Muscle layer of duodenum (tissue), 2 donors: Measurements from ENCODE around the gene MST1.
A peak's percentile ranks its signal among the peaks of the same experiment; 100 is the strongest.

Experiments
- H3K27ac ChIP-seq: one replicate; pipeline ENCODE4 v1.7.0; 2013; ENCODE audit warnings: mild to moderate bottlenecking, low read length
- H3K27me3 ChIP-seq: one replicate; pipeline ENCODE4 v1.7.0; 2013; ENCODE audit warnings: low read depth, mild to moderate bottlenecking, control low read depth, low read length
- H3K36me3 ChIP-seq, 2 donors: one replicate each; pipeline ENCODE4 v1.7.0; 2013; ENCODE audit warnings: low read length in 2 of 2, control low read depth in 1 of 2, mild to moderate bottlenecking in 1 of 2; ENCODE audit not compliant: insufficient read depth in 2 of 2, control insufficient read depth in 1 of 2
- H3K4me1 ChIP-seq, 2 donors: one replicate each; pipeline ENCODE4 v1.7.0; 2013; ENCODE audit warnings: low read length in 2 of 2, mild to moderate bottlenecking in 2 of 2, control low read depth in 1 of 2, moderate library complexity in 1 of 2; ENCODE audit not compliant: insufficient read depth in 2 of 2, control insufficient read depth in 1 of 2
- H3K4me3 ChIP-seq, 2 donors: one replicate each; pipeline ENCODE4 v1.7.0; 2013; ENCODE audit warnings: low read length in 2 of 2, low read depth in 1 of 2, mild to moderate bottlenecking in 1 of 2
- H3K9me3 ChIP-seq, 2 donors: one replicate each; pipeline ENCODE4 v1.7.0; 2013; ENCODE audit warnings: low read length in 2 of 2, control low read depth in 1 of 2, mild to moderate bottlenecking in 1 of 2; ENCODE audit not compliant: control insufficient read depth in 1 of 2
- donor health status: healthy.

MST1 gene

GRCh38 chr3:49689046-49689907, at the start of gene MST1, which contains the start of gene RNF123:
Gene MST1 (minus strand): TSS chr3:49689474. CDS start chr3:49688691, 783 bp downstream.
Gene RNF123 (plus strand): TSS chr3:49689557. CDS start chr3:49691166, 1,609 bp downstream.
- Histone ChIP-seq H3K4me1 (peaks cover 0 to 30% of the 10 kb centered on the region in 2 donors), H3K9me3 (no peaks in the 10 kb centered on the region), H3K27ac (peak within 1 kb of the TSS; percentile 69), H3K36me3 (peaks cover 0 to 1% of the 10 kb centered on the region in 2 donors), H3K27me3 (no peaks in the 10 kb centered on the region), H3K4me3 (peak within 1 kb of the TSS; percentile 87 to 99)

GRCh38 chr3:49738067-49738713, 48.9 kb upstream of the MST1 start:
- Histone ChIP-seq H3K27ac (no peak overlapping the region), H3K36me3 (peaks cover 35 to 38% of the 10 kb centered on the region in 2 donors), H3K4me3 (no peak overlapping the region)

DNA sequence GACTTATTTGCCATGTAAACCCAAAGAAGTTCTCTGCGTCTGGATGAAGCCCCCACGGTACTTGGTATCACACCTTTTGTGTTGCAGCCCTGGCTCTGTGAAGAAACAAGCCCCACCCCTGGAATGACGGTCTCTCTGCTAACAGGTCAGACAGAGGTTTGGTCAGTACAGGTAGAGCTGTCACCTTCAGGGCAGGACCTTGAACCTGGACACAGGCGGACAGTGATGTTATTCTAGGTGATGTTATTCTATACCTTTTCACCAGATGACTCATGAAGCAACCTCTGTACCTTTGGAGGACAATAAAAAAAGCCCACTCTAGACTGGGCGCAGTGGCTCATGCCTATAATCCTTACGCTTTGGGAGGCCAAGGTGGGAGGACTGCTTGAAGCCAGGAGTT, 45.5 kb upstream of the MST1 start:
- Histone ChIP-seq H3K27ac (no peak overlapping the region), H3K36me3 (peaks cover 45 to 52% of the 10 kb centered on the region in 2 donors), H3K9me3 (no peaks in the 10 kb centered on the region), H3K27me3 (no peaks in the 10 kb centered on the region), H3K4me1 (no peaks in the 10 kb centered on the region), H3K4me3 (no peak overlapping the region)

More at GRCh38 chr3:49738067-49738713, 48.9 kb upstream of the MST1 start:
- no peaks in the 10 kb centered on the region for H3K27me3 ChIP-seq
- no peaks in the 10 kb centered on the region for H3K9me3 ChIP-seq
- H3K4me1 ChIP-seq, result no peaks in the 10 kb centered on the region

- no peak overlapping the region for H3K4me3 ChIP-seq
- no peaks in the 10 kb centered on the region for H3K27me3 ChIP-seq
- peaks cover 40 to 52% of the 10 kb centered on the region in 2 donors for H3K36me3 ChIP-seq
- H3K9me3 ChIP-seq, result no peaks in the 10 kb centered on the region
- H3K4me1 ChIP-seq, result no peaks in the 10 kb centered on the region
- H3K27ac ChIP-seq, result no peak overlapping the region
These were observed 44.3 kb upstream of the MST1 start for GRCh38 chr3:49733551-49733950.

GRCh38 chr3:49732597-49732996, 43.3 kb upstream of the MST1 start:
- Histone ChIP-seq H3K4me3 (no peak overlapping the region), H3K27ac (no peak overlapping the region), H3K9me3 (no peaks in the 10 kb centered on the region), H3K36me3 (peaks cover 37 to 56% of the 10 kb centered on the region in 2 donors), H3K4me1 (no peaks in the 10 kb centered on the region), H3K27me3 (no peaks in the 10 kb centered on the region)

DNA sequence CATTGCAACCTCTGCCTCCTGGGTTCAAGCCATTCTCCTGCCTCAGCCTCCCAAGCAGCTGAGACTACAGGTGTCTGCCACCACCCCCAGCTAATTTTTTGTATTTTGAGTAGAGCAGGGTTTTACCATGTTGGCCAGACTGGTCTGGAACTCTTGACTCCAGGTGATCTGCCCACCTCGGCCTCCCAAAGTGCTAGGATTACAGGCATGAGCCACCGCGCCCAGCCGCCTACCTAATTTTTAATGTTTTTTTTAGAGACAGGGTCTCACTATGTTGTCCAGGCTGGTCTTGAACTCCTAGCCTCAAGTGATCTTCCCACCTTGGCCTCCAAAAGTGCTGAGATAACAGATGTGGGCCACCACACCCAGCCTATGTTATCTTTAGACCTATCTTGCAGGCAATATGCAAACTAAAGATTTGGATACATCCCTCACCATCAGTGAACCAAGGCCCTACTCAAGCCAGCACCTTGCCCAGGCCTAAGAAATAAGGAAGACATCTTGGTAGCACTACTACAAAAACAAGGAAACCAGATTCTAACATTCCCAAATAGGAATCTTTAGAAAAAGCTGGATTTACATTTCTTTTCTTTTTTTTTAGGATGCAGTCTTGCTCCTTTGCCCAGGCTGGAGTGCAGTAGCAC, 40.8 kb upstream of the MST1 start:
- H3K9me3 ChIP-seq, result no peaks in the 10 kb centered on the region
- H3K4me3 ChIP-seq, result no peak overlapping the region
- H3K27ac ChIP-seq, result no peak overlapping the region
- no peaks in the 10 kb centered on the region for H3K27me3 ChIP-seq
- H3K4me1 ChIP-seq, result no peaks in the 10 kb centered on the region
- H3K36me3 ChIP-seq, result peaks cover 39 to 63% of the 10 kb centered on the region in 2 donors

GRCh38 chr3:49727924-49728361, 38.7 kb upstream of the MST1 start:
- Histone ChIP-seq H3K27ac (no peak overlapping the region), H3K4me3 (no peak overlapping the region), H3K36me3 (peaks cover 31 to 47% of the 10 kb centered on the region in 2 donors), H3K27me3 (no peaks in the 10 kb centered on the region), H3K4me1 (peaks cover 3 to 10% of the 10 kb centered on the region in 2 donors), H3K9me3 (no peaks in the 10 kb centered on the region)

GRCh38 chr3:49727154-49727923, 38.1 kb upstream of the MST1 start:
- H3K4me1 ChIP-seq, result peaks cover 3 to 16% of the 10 kb centered on the region in 2 donors
- H3K36me3 ChIP-seq, result peaks cover 25 to 41% of the 10 kb centered on the region in 2 donors
- no peak overlapping the region for H3K27ac ChIP-seq
- no peaks in the 10 kb centered on the region for H3K9me3 ChIP-seq
- no peak overlapping the region for H3K4me3 ChIP-seq
- no peaks in the 10 kb centered on the region for H3K27me3 ChIP-seq

GRCh38 chr3:49725906-49726681, 36.8 kb upstream of the MST1 start:
- Histone ChIP-seq H3K27ac (no peak overlapping the region), H3K9me3 (no peaks in the 10 kb centered on the region), H3K4me1 (peaks cover 3 to 20% of the 10 kb centered on the region in 2 donors), H3K36me3 (peaks cover 29 to 43% of the 10 kb centered on the region in 2 donors), H3K27me3 (no peaks in the 10 kb centered on the region), H3K4me3 (no peak overlapping the region)

- peak overlapping the region; percentile 92 for H3K27ac ChIP-seq
- peak overlapping the region; percentile 57 to 98 for H3K4me3 ChIP-seq
- no peaks in the 10 kb centered on the region for H3K27me3 ChIP-seq
- peaks cover 29 to 42% of the 10 kb centered on the region in 2 donors for H3K36me3 ChIP-seq
- H3K4me1 ChIP-seq, result peaks cover 3 to 20% of the 10 kb centered on the region in 2 donors
- H3K9me3 ChIP-seq, result no peaks in the 10 kb centered on the region
These were observed 35.3 kb upstream of the MST1 start for GRCh38 chr3:49724586-49724985.
